Smooth muscle cell (in vitro differentiated cells): ENCODE measurements around the gene SH3PXD2A. TPM values are rescaled to one million over a fixed set of nuclear protein-coding genes. Genes with fewer than 3 reads are reported as not detected.
A peak's percentile ranks its signal among the peaks of the same experiment; 100 is the strongest.

ENCODE experiments used
- DNase-seq: peaks from one replicate; lab custom pipeline; 2025; ENCODE audit not compliant: unreplicated experiment; lab: John Stamatoyannopoulos, UW
- H2AFZ ChIP-seq: fragments of 200-600 bp; sonication (generic); 2 replicates; pipeline ENCODE4 v1.6.0; 2016; ENCODE audit warnings: antibody characterized with exemption, low read depth, mild to moderate bottlenecking
- H3F3A ChIP-seq: fragments of 200-600 bp; sonication (generic); 2 replicates; pipeline ENCODE4 v1.6.0; 2017; ENCODE audit warnings: antibody characterized with exemption, low read depth
- H3K27ac ChIP-seq: fragments of 200-600 bp; sonication (generic); 2 replicates; pipeline ENCODE4 v1.5.1; 2016; ENCODE audit warnings: low read depth, mild to moderate bottlenecking
- H3K27me3 ChIP-seq: fragments of 200-600 bp; sonication (generic); 2 replicates; pipeline ENCODE4 v1.6.1; 2016; ENCODE audit warnings: low read depth, mild to moderate bottlenecking
- H3K36me3 ChIP-seq: fragments of 200-600 bp; sonication (generic); 2 replicates; pipeline ENCODE4 v1.5.1; 2016; ENCODE audit warnings: low read depth
- H3K4me1 ChIP-seq: fragments of 200-600 bp; sonication (generic); 2 replicates; pipeline ENCODE4 v1.5.1; 2016; ENCODE audit warnings: low read depth
- H3K4me2 ChIP-seq: fragments of 200-600 bp; sonication (generic); 2 replicates; pipeline ENCODE4 v1.6.0; 2016; ENCODE audit warnings: mild to moderate bottlenecking
- H3K4me3 ChIP-seq: fragments of 200-600 bp; sonication (generic); 2 replicates; pipeline ENCODE4 v1.5.1; 2016; ENCODE audit warnings: mild to moderate bottlenecking
- H3K79me2 ChIP-seq: fragments of 200-600 bp; sonication (generic); 2 replicates; pipeline ENCODE4 v1.6.0; 2016; ENCODE audit warnings: low read depth, mild to moderate bottlenecking
- H3K9ac ChIP-seq: fragments of 200-600 bp; sonication (generic); 2 replicates; pipeline ENCODE4 v1.6.0; 2016; ENCODE audit warnings: low read depth
- H3K9me3 ChIP-seq: fragments of 200-600 bp; sonication (generic); replicated peaks from 2 replicates; pipeline ENCODE4 v1.5.1; 2016; ENCODE audit warnings: low read depth
- H4K20me1 ChIP-seq: fragments of 200-600 bp; sonication (generic); 2 replicates; pipeline ENCODE4 v1.6.0; 2016; ENCODE audit warnings: low read depth
- CTCF ChIP-seq: fragments of 200-600 bp; sonication (generic); IDR thresholded peaks from 2 replicates; pipeline ENCODE4 v1.5.1; 2017; ENCODE audit warnings: borderline replicate concordance, mild to moderate bottlenecking, antibody characterized with exemption; ENCODE audit not compliant: insufficient read depth, poor library complexity, severe bottlenecking
- WGBS: methylation state at CpG from one replicate; pipeline ENCODE4 v1.1.7; 2016; ENCODE audit warnings: low lambda C conversion rate; 5-methylcytosine and 5-hydroxymethylcytosine counted together
- polyA plus RNA-seq: library from polyadenylated mRNA; unstranded; fragments of >200 nt; fragmentation: Nextera tagmentation; extraction: Ambion mirVana; gene quantifications from 2 replicates; pipeline ENCODE4 v1.2.1, GENCODE V29; 2016
- total RNA-seq: library from RNA; depleted of rRNA; stranded (reverse); fragments of >200 nt; gene quantifications from 2 replicates; pipeline ENCODE4 v1.2.3, GENCODE V29; 2014

The SH3PXD2A gene
- total and polyA plus RNA-seq, 2 experiments from 2014 or later: 30.1 to 37.9 TPM

DNA sequence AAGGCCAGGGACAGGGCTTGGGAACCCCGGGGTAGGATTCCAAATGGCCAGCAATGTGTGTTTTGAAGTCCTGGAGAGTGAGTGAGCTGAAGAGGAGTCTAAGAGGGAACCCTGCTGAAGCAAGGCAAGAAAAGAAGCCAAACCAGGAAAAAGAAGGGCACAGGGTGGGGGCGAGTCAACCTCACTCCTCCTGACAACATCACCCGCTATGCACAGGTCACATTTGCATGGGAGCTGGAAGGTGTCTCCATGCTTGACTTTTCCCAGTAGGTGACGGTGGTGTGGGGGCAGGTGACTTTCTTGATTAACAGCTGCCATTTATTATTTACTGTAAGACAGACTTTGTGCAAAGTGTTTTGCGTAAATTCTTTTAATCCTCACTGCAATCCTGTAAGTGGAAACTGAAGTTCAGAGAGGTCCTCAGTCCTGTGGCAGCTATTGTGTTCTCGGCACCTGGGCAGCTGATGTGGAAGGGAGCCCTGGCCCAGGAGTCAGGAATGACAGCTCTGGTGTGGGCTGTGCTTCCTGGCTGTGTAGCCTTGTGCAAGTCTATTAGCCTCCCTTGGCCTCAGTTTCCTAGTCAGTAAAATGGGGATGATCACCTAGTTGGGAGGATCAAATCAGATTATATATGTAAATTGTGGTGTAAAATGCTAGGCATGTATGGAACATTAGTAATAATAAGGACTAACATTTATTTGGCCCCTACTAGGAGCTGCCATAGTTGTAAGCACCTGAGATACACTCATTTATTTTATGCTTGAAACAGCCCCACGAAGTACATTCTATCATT is 90.9 kb downstream of the SH3PXD2A start:
- no peak for DNase-seq
- H2AFZ ChIP-seq: no peak overlapping the region
- H3K27ac ChIP-seq: peak overlapping the region; percentile 32

GRCh38 chr10:103763374-103764202 is 91.8 kb downstream of the SH3PXD2A start:
- Histone ChIP-seq H3K27me3 (no peaks in the 10 kb centered on the region), H3K9ac (no peak overlapping the region), H2AFZ (no peak overlapping the region), H3K79me2 (peaks cover 18% of the 10 kb centered on the region), H4K20me1 (no peaks in the 10 kb centered on the region), H3K4me3 (no peak overlapping the region), H3K9me3 (no peaks in the 10 kb centered on the region), H3K27ac (peak overlapping the region; percentile 45), H3K36me3 (no peaks in the 10 kb centered on the region), H3F3A (peaks cover 16% of the 10 kb centered on the region), H3K4me2 (no peak overlapping the region), H3K4me1 (peaks cover 22% of the 10 kb centered on the region)
- 82% methylated on average over 7 of the region's 7 CpGs for WGBS
- TF ChIP-seq CTCF: no peak
- DNase-seq: no peak

More for the DNA sequence above, 90.9 kb downstream of the SH3PXD2A start:
- Histone ChIP-seq H3K36me3 (no peaks in the 10 kb centered on the region), H4K20me1 (no peaks in the 10 kb centered on the region), H3K4me3 (no peak overlapping the region), H3F3A (peaks cover 8% of the 10 kb centered on the region), H3K79me2 (peaks cover 21% of the 10 kb centered on the region), H3K9ac (no peak overlapping the region), H3K4me2 (no peak overlapping the region), H3K9me3 (no peaks in the 10 kb centered on the region), H3K4me1 (peaks cover 13% of the 10 kb centered on the region), H3K27me3 (no peaks in the 10 kb centered on the region)
- TF ChIP-seq CTCF: no peak
- 94% methylated on average over 7 of the region's 7 CpGs for WGBS

DNA sequence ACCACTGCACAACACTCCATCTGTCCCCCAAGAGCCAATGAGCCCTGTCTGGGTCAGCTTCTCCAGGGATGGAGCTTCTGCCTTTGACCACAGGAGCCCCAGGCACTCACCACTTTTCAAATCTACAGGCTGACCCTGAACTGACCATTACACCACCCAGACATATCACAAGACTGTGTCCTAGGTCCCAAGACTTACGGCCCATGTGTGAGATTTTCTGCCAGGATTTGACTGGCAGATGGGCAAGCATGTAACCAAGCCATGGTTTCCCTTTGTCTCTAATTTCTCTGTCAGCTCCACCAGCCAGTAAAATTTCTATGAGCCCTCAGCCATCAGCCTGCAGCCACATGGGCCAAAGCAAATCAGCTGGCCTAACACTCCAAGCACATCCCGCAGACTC is 92.5 kb downstream of the SH3PXD2A start:
- Histone ChIP-seq H3K4me3 (no peak overlapping the region), H3K9ac (no peak overlapping the region), H3K27ac (peak overlapping the region; percentile 45), H3K4me2 (no peak overlapping the region), H3K4me1 (peaks cover 24% of the 10 kb centered on the region), H3K9me3 (no peaks in the 10 kb centered on the region), H3K79me2 (peaks cover 18% of the 10 kb centered on the region), H4K20me1 (no peaks in the 10 kb centered on the region), H3F3A (peaks cover 22% of the 10 kb centered on the region), H3K36me3 (no peaks in the 10 kb centered on the region), H3K27me3 (no peaks in the 10 kb centered on the region), H2AFZ (no peak overlapping the region)
- WGBS: 92% methylated on average over 2 of the region's 2 CpGs
- no peak for DNase-seq
- TF ChIP-seq CTCF: no peak
